Hematopoietic multipotent progenitor cell treated with erythropoietin and hydrocortisone succinate and interleukin-3 and kit ligand, for 6 days (in vitro differentiated cells): ENCODE data around the gene CCR6.

Experiments used
- DNase-seq: peaks from one replicate; pipeline ENCODE4 v3.0.0-alpha.2; 2015

The CCR6 gene

DNA sequence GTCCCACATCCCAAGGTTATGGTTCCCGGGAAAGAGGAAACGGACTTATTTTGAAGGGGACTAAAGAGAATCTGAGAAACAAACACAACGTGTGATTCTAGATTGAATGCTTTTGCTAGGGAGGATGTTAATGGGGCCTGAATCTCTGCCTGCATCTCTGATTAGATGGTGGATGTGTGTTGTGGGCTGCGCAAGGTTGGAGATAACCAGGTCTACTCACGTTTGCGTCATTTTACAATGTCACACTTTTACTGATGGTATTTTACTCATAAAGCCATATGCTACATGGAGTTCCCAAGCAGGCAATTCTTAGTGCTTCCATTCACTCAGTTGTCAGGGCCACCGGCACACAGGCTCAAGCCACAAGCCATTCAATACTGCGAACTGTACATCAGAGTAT lies 23.2 kb upstream of the CCR6 start:
- DNase-seq: no peak

DNA sequence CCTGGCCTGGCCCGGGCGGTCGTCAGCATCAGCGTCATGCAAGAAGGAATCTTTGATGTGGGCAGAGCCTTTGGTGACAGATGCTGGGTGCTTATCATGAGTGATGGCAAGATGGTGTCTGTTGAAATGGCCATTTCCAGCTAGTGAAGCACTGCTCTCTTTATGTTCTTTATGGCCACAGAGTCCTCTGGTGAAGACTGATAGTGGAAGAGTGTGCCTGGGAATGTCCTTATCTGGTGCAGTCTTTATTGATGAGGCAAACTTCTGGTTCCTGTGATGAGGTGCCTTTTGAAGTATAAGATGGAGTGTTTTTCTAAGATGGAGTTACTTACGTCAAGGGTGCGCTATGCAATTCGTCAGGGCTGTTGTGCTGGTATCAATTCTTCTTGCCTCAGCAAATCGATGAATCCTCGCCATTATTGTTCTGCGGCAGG lies 22.6 kb upstream of the CCR6 start:
- no peak for DNase-seq

GRCh38 chr6:167102318-167102717 lies 20.6 kb upstream of the CCR6 start:
- no peak for DNase-seq

DNA sequence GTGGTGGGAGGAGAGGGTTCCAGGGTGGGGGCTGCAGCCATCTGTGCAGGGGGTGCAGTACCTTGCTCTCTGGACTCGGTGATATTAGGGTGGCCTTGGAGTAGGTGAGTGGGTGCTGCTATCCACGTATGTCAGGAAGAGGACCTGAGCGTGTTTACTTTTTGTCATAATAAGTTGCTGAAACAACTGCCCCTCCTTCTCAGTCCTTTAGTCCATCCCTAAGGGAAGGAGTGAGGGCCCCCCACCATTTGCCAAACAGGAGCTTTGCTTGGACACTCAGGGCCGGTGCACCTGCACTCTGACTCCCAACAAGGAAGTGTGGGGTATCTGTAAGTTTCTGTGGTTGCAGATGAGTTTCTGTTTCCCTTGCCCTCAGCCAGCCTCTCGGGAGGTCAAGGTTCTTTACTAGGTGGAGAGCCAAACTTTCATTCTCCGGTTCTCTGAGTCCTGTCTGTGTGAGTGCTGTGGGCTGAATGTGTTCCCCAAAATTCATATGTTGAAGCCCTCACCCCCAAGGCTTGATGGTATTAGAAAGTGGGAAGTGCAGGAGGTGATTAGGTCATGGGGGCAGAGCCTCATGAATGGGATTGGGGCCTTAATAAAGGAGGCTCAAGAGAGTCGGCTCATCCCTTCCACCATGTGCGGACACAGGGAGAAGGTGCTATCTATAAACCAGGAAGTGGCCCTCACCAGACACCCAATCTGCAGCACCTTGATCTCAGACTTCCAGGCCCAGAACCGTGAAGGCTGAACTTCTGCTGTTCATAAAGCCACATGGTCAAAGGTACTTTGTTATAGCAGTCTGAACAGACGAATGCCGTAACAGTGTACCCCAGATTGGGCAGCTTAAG lies 19.6 kb upstream of the CCR6 start:
- no peak for DNase-seq

DNA sequence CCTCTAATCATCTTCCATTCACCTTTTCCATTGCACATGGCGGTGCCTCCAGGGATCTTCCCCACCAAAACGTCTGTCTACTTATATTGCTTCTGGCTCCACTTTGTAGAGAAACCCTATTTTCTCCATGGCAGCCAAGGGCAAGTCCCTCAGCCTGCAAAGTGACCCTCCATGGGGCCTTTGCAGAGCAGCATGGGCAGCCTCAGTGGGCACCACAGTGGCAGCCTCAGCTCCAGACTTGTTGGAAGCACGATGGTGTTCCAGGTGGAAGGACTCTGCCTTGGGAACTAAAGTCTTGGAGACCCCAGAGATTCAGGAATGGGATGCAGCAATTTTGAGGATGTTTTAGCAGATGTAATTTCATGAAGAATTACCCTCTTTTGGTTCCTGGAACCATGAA lies 18.5 kb upstream of the CCR6 start:
- no peak for DNase-seq

DNA sequence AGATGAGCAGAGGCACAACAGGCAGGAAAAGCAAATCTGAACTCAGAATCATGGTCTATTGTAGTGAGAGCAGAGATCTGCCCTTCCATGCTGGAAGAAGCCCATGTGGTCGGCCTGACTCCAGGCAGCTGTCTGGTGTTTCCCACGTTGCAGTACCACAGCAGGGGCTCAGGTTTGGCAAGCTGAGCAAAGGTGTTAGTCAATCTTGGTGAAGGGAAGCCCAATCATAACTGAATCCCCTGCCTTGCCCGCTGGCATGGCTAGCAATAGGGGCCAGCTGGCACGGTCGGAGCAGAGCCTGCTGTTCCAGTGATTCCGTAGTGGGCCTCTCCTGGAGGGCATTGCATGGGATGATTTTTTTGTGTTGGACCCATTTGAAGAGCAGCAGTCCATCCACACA lies 17.8 kb upstream of the CCR6 start:
- DNase-seq: no peak

DNA sequence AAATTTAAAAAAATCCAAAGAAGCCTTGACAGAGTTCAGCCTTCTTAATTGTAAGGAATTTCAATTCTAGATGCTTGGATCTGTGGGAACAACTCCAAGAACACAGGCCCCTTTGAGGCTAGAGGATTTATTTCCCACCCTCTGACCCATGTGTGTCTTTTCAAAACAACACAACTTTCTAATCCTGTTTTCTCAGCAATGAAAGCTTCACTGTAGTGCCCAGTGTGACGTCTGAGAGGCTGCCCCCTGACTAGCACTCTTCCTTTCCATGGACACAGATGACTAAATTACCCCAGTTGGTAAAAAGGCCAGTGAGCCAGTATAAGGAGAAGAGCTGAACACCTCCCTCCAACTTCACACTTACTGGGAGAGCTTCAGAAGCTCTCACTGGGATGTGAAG lies 16.5 kb upstream of the CCR6 start:
- DNase-seq: no peak

DNA sequence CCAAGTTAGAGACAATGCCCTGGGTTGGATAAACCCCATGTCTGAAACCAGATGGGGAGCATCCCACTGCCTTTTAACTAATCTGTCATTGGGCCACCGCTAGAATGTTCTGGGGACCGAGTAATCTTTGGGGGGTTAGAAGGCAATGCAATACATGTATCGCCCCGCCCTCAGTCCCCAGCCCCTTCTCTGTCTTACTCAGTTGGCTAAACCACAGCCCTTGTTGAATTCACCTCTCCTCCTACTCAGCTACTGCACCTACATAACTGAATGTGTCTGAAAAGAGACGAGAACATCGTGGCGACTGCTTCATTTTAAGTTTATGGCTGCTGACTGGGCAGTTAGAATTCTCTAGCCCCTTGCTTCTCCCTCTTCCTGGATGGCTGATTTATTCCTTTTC lies 15.1 kb upstream of the CCR6 start:
- no peak for DNase-seq

DNA sequence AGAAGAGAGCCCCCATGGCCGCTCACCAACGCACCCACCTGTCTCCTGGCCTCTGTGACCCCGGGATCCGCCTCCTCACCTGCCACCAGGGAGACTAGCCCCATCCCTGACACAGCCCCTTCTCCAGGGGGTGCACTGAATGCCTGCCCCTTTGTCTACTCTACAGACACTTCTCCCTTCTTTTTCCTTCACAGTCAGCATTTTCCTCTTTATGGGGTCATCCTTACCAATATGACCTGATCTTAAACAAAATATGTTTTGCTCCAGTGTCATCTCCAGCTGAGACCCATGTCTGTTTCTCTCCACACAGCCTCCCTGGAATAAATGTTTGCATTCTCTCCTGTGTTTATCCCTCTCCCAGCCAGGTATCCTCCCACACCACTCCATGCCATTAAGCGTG lies 14.6 kb upstream of the CCR6 start:
- DNase-seq: no peak

DNA sequence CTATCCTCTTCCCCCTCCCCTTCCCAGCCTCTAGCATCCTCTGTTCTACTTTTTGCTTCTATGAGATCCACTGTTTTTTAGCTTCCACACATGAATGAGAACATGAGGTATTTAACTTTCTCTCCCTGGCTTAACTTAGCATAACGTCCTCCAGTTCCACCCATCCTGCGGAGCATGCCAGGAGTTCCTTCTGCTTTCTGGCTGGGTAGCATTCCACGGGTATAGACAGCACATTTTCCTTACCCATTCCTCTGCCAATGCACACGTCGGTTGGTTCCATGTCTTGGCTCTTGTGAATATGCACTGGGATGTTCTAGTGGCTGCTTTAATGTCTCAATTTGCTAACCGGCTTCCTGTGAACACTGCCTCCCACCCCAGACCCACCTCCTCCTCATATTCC lies 13.2 kb upstream of the CCR6 start:
- no peak for DNase-seq

DNA sequence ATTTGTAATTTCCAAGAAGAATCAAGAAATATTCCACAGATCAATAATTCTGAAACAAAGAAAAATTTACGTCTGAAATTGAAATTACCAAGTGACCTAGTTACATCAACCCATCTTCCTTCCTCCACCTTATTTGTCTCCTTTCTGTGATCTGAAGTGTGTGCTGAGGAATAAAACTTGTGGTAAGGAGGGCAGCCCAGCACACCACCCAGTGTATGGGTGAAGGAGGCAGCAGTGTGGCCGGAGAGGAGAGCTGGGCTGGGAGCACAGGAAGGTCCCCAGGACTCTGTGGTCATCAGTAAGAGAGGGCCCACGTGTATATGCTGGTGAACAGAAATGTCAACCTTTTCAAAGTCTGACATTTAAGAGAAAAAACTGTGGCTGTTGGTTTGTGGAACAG lies 11.3 kb upstream of the CCR6 start:
- DNase-seq: no peak

GRCh38 chr6:167112421-167112820 lies 10.5 kb upstream of the CCR6 start:
- no peak for DNase-seq

DNA sequence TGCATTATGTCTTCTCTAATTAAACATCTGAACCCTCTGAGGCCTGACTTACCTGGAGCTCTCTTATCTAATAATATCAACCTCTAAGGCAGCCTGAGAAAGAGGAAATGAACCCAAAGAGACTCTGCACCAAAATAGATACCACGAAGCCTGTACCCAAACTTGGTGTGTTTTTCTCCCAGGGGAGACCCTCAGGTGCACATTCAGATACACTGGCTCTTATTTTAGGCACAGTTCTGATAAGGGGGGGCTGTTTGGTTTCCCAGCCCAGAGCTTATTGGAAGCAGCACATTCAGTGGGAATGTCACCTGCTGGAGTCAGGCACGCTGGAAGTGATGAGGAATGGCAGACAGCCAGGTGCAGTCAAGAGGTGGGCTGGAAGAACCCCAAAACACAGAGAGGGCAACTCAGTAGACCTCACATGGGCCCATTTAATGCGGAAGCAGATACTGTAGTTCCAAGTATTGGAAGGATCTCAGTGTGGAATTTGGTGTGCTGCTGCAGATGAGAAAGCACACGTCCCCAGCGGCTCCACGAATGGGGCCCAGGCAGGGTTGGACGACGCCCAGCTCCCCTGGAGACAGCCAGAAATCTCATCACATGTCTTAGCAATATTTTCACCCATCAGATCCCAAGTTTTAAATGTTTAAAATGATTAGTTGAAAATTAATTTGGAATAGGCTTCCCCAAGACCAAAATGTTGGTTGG lies 9.7 kb upstream of the CCR6 start:
- no peak for DNase-seq

- no peak for DNase-seq
Observed at GRCh38 chr6:167113935-167114910, 8.7 kb upstream of the CCR6 start.

DNA sequence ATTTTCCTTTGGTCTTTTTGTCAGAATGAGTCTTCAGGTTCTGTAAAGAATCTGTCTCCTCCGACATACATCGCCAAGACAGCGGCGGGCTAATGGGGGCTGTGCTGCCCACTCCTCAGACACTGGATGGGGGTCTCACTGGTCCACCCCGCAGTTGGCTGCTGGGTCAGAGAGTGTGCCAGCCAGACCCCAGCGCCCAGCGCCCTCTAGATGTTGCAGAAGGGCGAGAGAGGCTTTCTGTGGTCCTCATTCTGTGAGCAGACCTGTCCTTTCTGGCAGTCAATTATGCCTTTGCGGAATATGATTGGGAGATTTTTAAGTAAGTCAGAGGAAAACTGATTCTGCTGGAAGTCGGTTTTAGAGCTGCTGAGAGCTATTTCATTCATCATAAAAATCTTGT lies 7.8 kb upstream of the CCR6 start:
- DNase-seq: no peak

DNA sequence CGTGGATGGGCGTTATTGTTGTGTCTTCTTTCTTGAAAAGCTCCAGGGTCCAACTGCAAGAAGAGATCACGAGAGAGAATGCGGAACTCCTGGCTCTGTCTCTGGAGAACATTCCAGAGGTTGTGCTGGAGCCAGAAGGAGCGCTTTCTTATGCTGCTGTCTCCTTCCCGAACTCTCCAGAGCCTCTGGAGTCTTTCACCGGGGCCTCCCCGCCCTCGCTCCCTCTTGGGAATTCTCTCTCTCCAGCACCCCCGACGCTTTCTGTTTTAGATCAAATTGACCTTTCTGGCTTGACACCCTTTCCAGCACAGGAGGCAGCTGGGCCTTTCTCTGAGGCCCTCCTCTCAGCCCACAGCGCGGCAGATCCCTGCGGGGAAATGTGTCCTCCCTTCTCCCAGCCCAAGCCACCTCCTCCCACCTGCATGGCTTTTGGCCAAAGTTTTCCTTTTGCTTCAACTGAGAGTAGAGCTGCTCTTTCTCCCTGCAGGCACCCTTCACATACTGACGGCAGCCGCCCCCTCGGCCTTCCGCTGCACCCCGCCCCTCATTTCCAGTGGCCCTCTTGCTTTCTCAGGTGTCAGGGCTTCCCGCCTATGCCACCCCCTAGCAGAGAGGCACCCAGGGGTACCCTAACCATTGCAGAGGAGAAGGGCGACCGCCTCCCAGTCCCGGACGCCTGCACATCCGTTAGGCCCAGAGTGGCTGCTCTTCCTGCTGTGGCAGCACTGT lies 6.6 kb upstream of the CCR6 start:
- no peak for DNase-seq

GRCh38 chr6:167116838-167117228 lies 6.1 kb upstream of the CCR6 start:
- no peak for DNase-seq

DNA sequence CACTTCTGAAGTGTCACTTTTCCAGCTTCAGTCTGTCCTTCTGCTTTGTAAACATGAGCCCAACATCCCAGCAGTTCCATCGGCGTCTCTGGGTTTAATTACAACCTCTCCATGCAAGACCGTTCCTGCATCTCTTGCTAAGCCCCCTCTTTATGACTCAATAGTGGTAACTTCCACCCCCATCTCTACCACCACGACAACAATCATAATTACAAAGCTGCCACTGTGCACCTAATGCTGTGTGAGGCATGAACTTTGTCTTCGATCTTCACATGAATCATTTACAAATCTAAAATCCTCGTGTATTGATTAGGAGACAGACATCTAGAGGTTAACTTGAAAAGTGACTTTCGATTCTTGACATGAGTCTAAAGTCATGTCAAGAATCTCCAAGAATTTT lies 4.9 kb upstream of the CCR6 start:
- DNase-seq: no peak

DNA sequence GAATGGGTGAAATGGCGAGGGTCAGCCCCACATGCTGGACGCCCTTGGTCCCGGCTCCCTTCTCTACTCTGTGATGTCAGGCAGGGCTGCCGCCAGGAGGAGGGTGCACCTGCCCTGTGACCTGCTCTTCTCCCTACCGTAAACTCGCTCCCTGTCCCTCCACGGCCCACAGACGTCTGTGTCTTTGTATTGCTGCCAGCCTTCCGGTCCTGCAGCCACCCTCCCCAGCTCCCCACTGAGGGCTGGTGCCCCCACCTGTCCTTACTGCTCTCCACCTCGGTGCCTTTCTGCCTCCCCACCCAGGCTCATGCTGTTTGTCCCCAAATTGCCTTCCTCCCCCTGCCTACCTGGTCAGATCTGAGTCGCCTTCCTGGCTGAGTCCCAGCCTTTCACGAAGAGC lies 4.1 kb upstream of the CCR6 start:
- no peak for DNase-seq

- DNase-seq: no peak
Observed at GRCh38 chr6:167119670-167120582, 3.0 kb upstream of the CCR6 start.

DNA sequence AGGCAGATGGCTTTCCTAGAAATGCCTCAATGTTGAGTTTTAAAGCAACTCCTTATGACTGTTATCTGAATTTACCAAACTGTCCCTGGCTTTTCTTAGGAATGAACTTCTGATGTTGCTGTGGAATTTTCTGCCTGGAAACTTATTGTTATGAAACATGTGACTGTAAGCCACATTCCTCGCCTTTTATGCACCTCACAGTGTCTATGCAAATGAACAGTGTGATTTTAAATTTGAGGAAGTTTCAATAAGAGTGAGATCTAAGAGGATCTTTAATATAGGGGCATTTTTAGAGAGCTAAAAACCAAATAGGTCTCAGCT lies 2.4 kb upstream of the CCR6 start:
- no peak for DNase-seq

DNA sequence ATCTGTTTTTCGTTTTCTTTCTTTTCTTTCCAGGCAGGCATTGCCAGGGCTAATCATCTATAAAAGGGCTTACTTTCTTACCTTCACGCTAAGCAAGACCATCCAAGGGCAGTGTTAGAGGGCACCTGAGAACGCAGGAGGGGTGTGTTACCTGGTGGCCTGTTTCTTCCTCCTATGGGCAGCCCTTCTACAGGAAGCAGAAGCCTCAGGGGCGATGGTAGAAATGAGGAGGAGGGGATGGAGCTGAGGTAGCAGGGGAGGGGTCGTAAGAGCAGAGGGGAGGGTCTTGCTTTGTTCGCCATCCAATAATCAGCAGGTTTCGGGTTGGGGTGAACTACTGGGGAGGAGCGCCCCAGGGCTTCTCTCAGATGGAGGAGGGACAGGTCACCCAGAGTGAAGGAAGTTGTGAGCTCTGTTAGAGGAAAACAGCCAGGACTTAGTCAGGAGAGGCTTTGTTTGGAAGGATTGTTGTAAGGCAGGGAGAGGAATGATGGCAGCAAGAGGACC lies 1.5 kb upstream of the CCR6 start:
- no peak for DNase-seq
